Measurements from ENCODE around the gene MAN1A1.

DNA sequence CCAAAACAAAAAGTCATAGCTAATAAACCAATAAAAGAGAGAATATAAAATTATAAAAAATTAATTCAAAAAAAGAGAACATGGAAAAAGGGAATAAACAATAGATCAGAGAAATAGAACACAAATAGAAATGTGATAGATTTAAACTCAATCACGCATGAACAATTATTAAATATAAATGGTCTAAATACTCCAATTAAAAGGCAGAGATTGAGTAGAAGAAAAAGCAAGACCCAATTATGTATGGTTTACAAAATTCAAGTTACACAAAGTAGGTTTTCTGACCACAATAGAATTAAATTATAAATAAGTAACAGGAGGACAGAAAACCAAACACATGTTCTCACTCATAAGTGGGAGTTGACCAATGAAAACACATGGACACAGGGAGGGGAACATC is 36.4 kb upstream of the MAN1A1 start:
- TF ChIP-seq POLR2A (IDR thresholded peaks at IDR 0.05): no peak
- TF ChIP-seq, protein P1, sequence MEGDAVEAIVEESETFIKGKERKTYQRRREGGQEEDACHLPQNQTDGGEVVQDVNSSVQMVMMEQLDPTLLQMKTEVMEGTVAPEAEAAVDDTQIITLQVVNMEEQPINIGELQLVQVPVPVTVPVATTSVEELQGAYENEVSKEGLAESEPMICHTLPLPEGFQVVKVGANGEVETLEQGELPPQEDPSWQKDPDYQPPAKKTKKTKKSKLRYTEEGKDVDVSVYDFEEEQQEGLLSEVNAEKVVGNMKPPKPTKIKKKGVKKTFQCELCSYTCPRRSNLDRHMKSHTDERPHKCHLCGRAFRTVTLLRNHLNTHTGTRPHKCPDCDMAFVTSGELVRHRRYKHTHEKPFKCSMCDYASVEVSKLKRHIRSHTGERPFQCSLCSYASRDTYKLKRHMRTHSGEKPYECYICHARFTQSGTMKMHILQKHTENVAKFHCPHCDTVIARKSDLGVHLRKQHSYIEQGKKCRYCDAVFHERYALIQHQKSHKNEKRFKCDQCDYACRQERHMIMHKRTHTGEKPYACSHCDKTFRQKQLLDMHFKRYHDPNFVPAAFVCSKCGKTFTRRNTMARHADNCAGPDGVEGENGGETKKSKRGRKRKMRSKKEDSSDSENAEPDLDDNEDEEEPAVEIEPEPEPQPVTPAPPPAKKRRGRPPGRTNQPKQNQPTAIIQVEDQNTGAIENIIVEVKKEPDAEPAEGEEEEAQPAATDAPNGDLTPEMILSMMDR (IDR thresholded peaks at IDR 0.05): no peak

Measured in body of pancreas (tissue), 4 donors.